ENCODE results near the gene PMP22.
"Not testable (repeated sequence)": the region's sequence is repeated elsewhere in the genome, so short reads cannot be mapped to it uniquely, and the experiment has no call there.

The PMP22 gene

GRCh38 chr17:15200574-15200973, 64.6 kb downstream of the PMP22 start:
- DNase-seq, result not testable (repeated sequence)

- DNase-seq, result no peak
Measured at GRCh38 chr17:15197229-15197628, 67.9 kb downstream of the PMP22 start.

GRCh38 chr17:15194859-15195277, 70.3 kb downstream of the PMP22 start:
- DNase-seq, result peak; percentile 56

- DNase-seq, result peak; percentile 81
Measured at GRCh38 chr17:15185625-15185991, 79.5 kb downstream of the PMP22 start.

- DNase-seq, result no peak
Measured at GRCh38 chr17:15184872-15185624, 80.1 kb downstream of the PMP22 start.

- DNase-seq, result no peak
Measured at GRCh38 chr17:15181816-15182215, 83.3 kb downstream of the PMP22 start.

- DNase-seq, result no peak
Measured at GRCh38 chr17:15181333-15181732, 83.8 kb downstream of the PMP22 start.

GRCh38 chr17:15180121-15180561, 85.0 kb downstream of the PMP22 start:
- no peak for DNase-seq

Measured in fibroblast of skin of scalp (primary cell).